ENCODE results near the gene EIF2S1. TPM values are rescaled to one million over a fixed set of nuclear protein-coding genes. Genes with fewer than 3 reads are reported as not detected.

Gene EIF2S1
- total and polyA plus RNA-seq, 2 of the 13 experiments (the other 11 are each of a cell fraction or from before 2014, with no cell fraction given): 49.1 to 246 TPM

- ChIA-PET CTCF (ENCODE audit: low intra/inter-chr PET ratio, low total read pairs) (no interaction called here), POLR2A (no interaction called here)
- Histone ChIP-seq H3K27ac (ENCODE audit: extremely low read length, insufficient read depth, low read length) (no peak overlapping the region), H3K79me2 (ENCODE audit: insufficient read depth, low read length) (no peaks in the 10 kb centered on the region), H3K36me3 (replicated peaks in 1 of 2; ENCODE audit: control insufficient read depth in 1 of 2, insufficient read depth in 2 of 2, low read length in 2 of 2) (peaks cover 7 to 11% of the 10 kb centered on the region in 2 experiments; a peak in 3 of 5 replicates), H3K9ac (ENCODE audit: insufficient read depth, low read depth, low read length) (no peak overlapping the region), H3K4me2 (ENCODE audit: low read depth, low read length) (no peak overlapping the region), H3K4me3 (replicated peaks in 1 of 3; ENCODE audit: insufficient read depth in 1 of 3, low read depth in 2 of 3, low read length in 3 of 3) (no peak overlapping the region), H4K20me1 (ENCODE audit: insufficient read depth, low read length) (no peaks in the 10 kb centered on the region), H2AFZ (ENCODE audit: low read length) (no peak overlapping the region), H3K27me3 (ENCODE audit: control insufficient read depth in 1 of 2, insufficient read depth in 2 of 2, low read length in 2 of 2) (no peaks in the 10 kb centered on the region), H3K9me3 (ENCODE audit: low read length) (no peaks in the 10 kb centered on the region), H3K4me1 (ENCODE audit: insufficient read depth, low read length) (peaks cover 42% of the 10 kb centered on the region)
- intact Hi-C loops (cut with micrococcal nuclease; ENCODE audit: unreplicated experiment) (no loop called here), in situ Hi-C loops (cut with HindIII; ENCODE audit: extremely low pct_ligation_motif_present, low pct_unique_long_range_greater_than_20kb) (no loop called here)
- BruUV-seq (replicated peaks): no TSS peak
- ATAC-seq (no peak), DNase-seq (ENCODE audit: low spot score) (no peak), FAIRE-seq (no peak)
- WGBS (ENCODE audit: low lambda C conversion rate): 87% methylated on average over 3 of the region's 3 CpGs
- TF ChIP-seq LCORL (IDR thresholded peaks at IDR 0.05) (no peak), LCORL (CRISPR knock-in tag; IDR thresholded peaks at IDR 0.05) (no peak), IRF1 (CRISPR knock-in tag; IDR thresholded peaks at IDR 0.05; ENCODE audit: low read depth) (no peak), ZNF225 (CRISPR knock-in tag; IDR thresholded peaks at IDR 0.05) (no peak)
Observed at GRCh38 chr14:67389275-67389674, 29.1 kb downstream of the EIF2S1 start.

GRCh38 chr14:67389811-67390534 is 29.8 kb downstream of the EIF2S1 start:
- H2AFZ ChIP-seq (ENCODE audit: low read length): no peak overlapping the region
- no peak overlapping the region for H3K4me2 ChIP-seq (ENCODE audit: low read depth, low read length)
- 73% methylated on average over 1 of the region's 1 CpG for WGBS (ENCODE audit: low lambda C conversion rate)
- peak; percentile 39 for ATAC-seq
- ChIA-PET CTCF (ENCODE audit: low intra/inter-chr PET ratio, low total read pairs) (no interaction called here), POLR2A (no interaction called here)
- no peak for DNase-seq (ENCODE audit: low spot score)
- no peaks in the 10 kb centered on the region for H3K27me3 ChIP-seq (ENCODE audit: control insufficient read depth in 1 of 2, insufficient read depth in 2 of 2, low read length in 2 of 2)
- peaks cover 42% of the 10 kb centered on the region for H3K4me1 ChIP-seq (ENCODE audit: insufficient read depth, low read length)
- peaks cover 2 to 5% of the 10 kb centered on the region in 2 experiments; a peak in 2 of 5 replicates for H3K36me3 ChIP-seq (replicated peaks in 1 of 2; ENCODE audit: control insufficient read depth in 1 of 2, insufficient read depth in 2 of 2, low read length in 2 of 2)
- no peaks in the 10 kb centered on the region for H3K9me3 ChIP-seq (ENCODE audit: low read length)
- no peak overlapping the region for H3K4me3 ChIP-seq (replicated peaks in 1 of 3; ENCODE audit: insufficient read depth in 1 of 3, low read depth in 2 of 3, low read length in 3 of 3)
- no peaks in the 10 kb centered on the region for H4K20me1 ChIP-seq (ENCODE audit: insufficient read depth, low read length)
- in situ Hi-C loops (cut with HindIII; ENCODE audit: extremely low pct_ligation_motif_present, low pct_unique_long_range_greater_than_20kb): no loop called here
- BruUV-seq (replicated peaks): no TSS peak
- H3K79me2 ChIP-seq (ENCODE audit: insufficient read depth, low read length): no peaks in the 10 kb centered on the region
- TF ChIP-seq CEBPB (IDR thresholded peaks at IDR 0.05; ENCODE audit: borderline replicate concordance, low read depth, low read length) (peak; percentile 11; the same call in 1 of the 2 replicates), POGZ (CRISPR knock-in tag; IDR thresholded peaks at IDR 0.05) (no peak)
- peak; percentile 32 for FAIRE-seq
- no peak overlapping the region for H3K27ac ChIP-seq (ENCODE audit: extremely low read length, insufficient read depth, low read length)
- intact Hi-C loops (cut with micrococcal nuclease; ENCODE audit: unreplicated experiment): no loop called here
- H3K9ac ChIP-seq (ENCODE audit: insufficient read depth, low read depth, low read length): no peak overlapping the region
